H1 (cell line): ENCODE data around the gene C12orf75. TPM values are rescaled to one million over a fixed set of nuclear protein-coding genes. Genes with fewer than 3 reads are reported as not detected.

Experiments used
- CTCF ChIA-PET: fragments of 300-600 bp; sonication (Branson Sonifier 250); formaldehyde crosslinking; loops from one replicate; lab custom pipeline; 2021; ENCODE audit not compliant: partially characterized antibody; lab: Charles Lee
- POLR2A ChIA-PET: fragments of 300-600 bp; sonication (Branson Sonifier 250); formaldehyde crosslinking; loops from one replicate; lab custom pipeline; 2021; ENCODE audit warnings: inconsistent platforms; ENCODE audit not compliant: partially characterized antibody; lab: Charles Lee
- DNase-seq, 2 experiments: peaks; one replicate each; pipeline versions ENCODE4 v3.0.0 to v3.0.0-alpha.2; 2010 to 2022; ENCODE audit warnings: low spot score in 2 of 2, low read depth in 1 of 2, mixed read lengths in 1 of 2
- FAIRE-seq: peaks from 2 replicates; lab custom pipeline; 2011; peaks lifted over from hg19 to GRCh38; lab: Jason Lieb, UNC
- H2AFZ ChIP-seq: 2 replicates; pipeline ENCODE4 v1.8.1; 2012; ENCODE audit warnings: low read length, inconsistent platforms
- H2AK5ac ChIP-seq: 2 replicates; pipeline ENCODE4 v1.6.1; 2013; ENCODE audit warnings: low read depth, low read length
- H2BK120ac ChIP-seq: replicated peaks from 2 replicates; pipeline ENCODE3; 2013; ENCODE audit warnings: low read depth, low read length, inconsistent platforms
- H2BK12ac ChIP-seq: 2 replicates; pipeline ENCODE4 v1.6.1; 2013; ENCODE audit warnings: low read depth, low read length
- H2BK15ac ChIP-seq: 2 replicates; pipeline ENCODE4 v1.6.1; 2013; ENCODE audit warnings: low read length
- H2BK20ac ChIP-seq: 2 replicates; pipeline ENCODE4 v1.6.1; 2013; ENCODE audit warnings: low read length
- H2BK5ac ChIP-seq: 2 replicates; pipeline ENCODE4 v1.6.1; 2013; ENCODE audit warnings: low read depth, low read length
- H3K14ac ChIP-seq: 2 replicates; pipeline ENCODE4 v1.6.1; 2013; ENCODE audit warnings: inconsistent platforms; ENCODE audit not compliant: insufficient read length
- H3K18ac ChIP-seq: 2 replicates; pipeline ENCODE4 v1.6.1; 2013; ENCODE audit warnings: low read length; ENCODE audit errors: extremely low read depth
- H3K23ac ChIP-seq: 2 replicates; pipeline ENCODE4 v1.6.1; 2013; ENCODE audit warnings: inconsistent platforms; ENCODE audit not compliant: insufficient read length
- H3K23me2 ChIP-seq: 2 replicates; pipeline ENCODE4 v1.6.1; 2013; ENCODE audit warnings: low read depth, low read length
- H3K27ac ChIP-seq: 2 replicates; pipeline ENCODE4 v1.6.1; 2011; ENCODE audit warnings: low read depth, low read length, inconsistent platforms
- H3K27me3 ChIP-seq, 4 experiments: replicated peaks in 1 of 4; 1 replicate in 1 of 4; 2 replicates in 3 of 4; pipeline versions ENCODE4 v1.6.1 to v1.8.1; 2011 to 2013; ENCODE audit warnings: low read length in 3 of 4, mild to moderate bottlenecking in 3 of 4, inconsistent platforms in 2 of 4, mixed read lengths in 2 of 4, moderate library complexity in 1 of 4; ENCODE audit not compliant: control insufficient read depth in 3 of 4, insufficient read depth in 3 of 4; ENCODE audit errors: extremely low read depth in 1 of 4
- H3K36me3 ChIP-seq, 4 experiments: 2 replicates each; pipeline versions ENCODE4 v1.6.1 to v1.8.1; 2011 to 2013; ENCODE audit warnings: mild to moderate bottlenecking in 4 of 4, low read length in 3 of 4, moderate library complexity in 2 of 4, control low read depth in 1 of 4, inconsistent platforms in 1 of 4; ENCODE audit not compliant: insufficient read depth in 4 of 4, control insufficient read depth in 2 of 4
- H3K4ac ChIP-seq: replicated peaks from 2 replicates; pipeline ENCODE3; 2013; ENCODE audit warnings: low read length, low read depth, mixed read lengths, inconsistent platforms; ENCODE audit not compliant: insufficient read length
- H3K4me1 ChIP-seq, 4 experiments: replicated peaks in 1 of 4; 1 replicate in 1 of 4; 2 replicates in 3 of 4; pipeline versions ENCODE4 v1.6.1 to v1.8.1; 2011 to 2013; ENCODE audit warnings: low read length in 3 of 4, inconsistent platforms in 2 of 4, mixed read lengths in 1 of 4; ENCODE audit not compliant: insufficient read depth in 4 of 4, control insufficient read depth in 3 of 4
- H3K4me2 ChIP-seq, 2 experiments: 2 replicates each; pipeline versions ENCODE4 v1.6.1 to v1.8.1; 2011 to 2013; ENCODE audit warnings: low read depth in 2 of 2, low read length in 2 of 2, control low read depth in 1 of 2, inconsistent platforms in 1 of 2, mild to moderate bottlenecking in 1 of 2; ENCODE audit not compliant: insufficient read depth in 1 of 2
- H3K4me3 ChIP-seq, 4 experiments: fragments of 200-600, 300-600 bp in 1 of 4; sonication (generic), shearing (Covaris generic), sonication (Bioruptor Twin) in 1 of 4; 2 replicates each; pipeline versions ENCODE4 v1.5.1 to v1.8.1; 2011 to 2016; ENCODE audit warnings: low read length in 4 of 4, low read depth in 3 of 4, control low read depth in 2 of 4, inconsistent platforms in 2 of 4, mild to moderate bottlenecking in 2 of 4, mixed read lengths in 1 of 4, moderate library complexity in 1 of 4; ENCODE audit not compliant: insufficient read depth in 2 of 4; ENCODE audit errors: extremely low read depth in 1 of 4
- H3K56ac ChIP-seq: replicated peaks from 2 replicates; pipeline ENCODE3; 2013; ENCODE audit warnings: low read depth, mild to moderate bottlenecking, mixed read lengths, low read length, inconsistent platforms; ENCODE audit not compliant: insufficient read length
- H3K79me1 ChIP-seq: 2 replicates; pipeline ENCODE4 v1.6.1; 2013; ENCODE audit warnings: low read depth, low read length, control low read depth
- H3K79me2 ChIP-seq, 2 experiments: 2 replicates each; pipeline versions ENCODE4 v1.6.1 to v1.8.1; 2012 to 2013; ENCODE audit warnings: low read length in 2 of 2, mild to moderate bottlenecking in 2 of 2, inconsistent platforms in 1 of 2; ENCODE audit not compliant: insufficient read depth in 2 of 2, control insufficient read depth in 1 of 2
- H3K9ac ChIP-seq, 4 experiments: replicated peaks in 1 of 4; 1 replicate in 1 of 4; 2 replicates in 3 of 4; pipeline versions ENCODE4 v1.6.1 to v1.8.1; 2011 to 2013; ENCODE audit warnings: low read depth in 3 of 4, low read length in 3 of 4, control low read depth in 2 of 4, mild to moderate bottlenecking in 2 of 4, moderate library complexity in 2 of 4, inconsistent platforms in 1 of 4; ENCODE audit errors: extremely low read depth in 1 of 4
- H3K9me3 ChIP-seq, 2 experiments: 2 replicates each; pipeline versions ENCODE4 v1.6.1 to v1.8.1; 2012 to 2013; ENCODE audit warnings: mild to moderate bottlenecking in 2 of 2, moderate library complexity in 2 of 2, control low read depth in 1 of 2, inconsistent platforms in 1 of 2, low read depth in 1 of 2, low read length in 1 of 2, mixed read lengths in 1 of 2; ENCODE audit not compliant: insufficient read depth in 2 of 2
- H4K20me1 ChIP-seq, 2 experiments: replicated peaks in 1 of 2; 2 replicates each; pipeline versions ENCODE3 to v1.8.1; 2011 to 2013; ENCODE audit warnings: inconsistent platforms in 2 of 2, low read length in 2 of 2, mild to moderate bottlenecking in 1 of 2; ENCODE audit not compliant: insufficient read depth in 2 of 2, control insufficient read depth in 1 of 2
- H4K5ac ChIP-seq: 2 replicates; pipeline ENCODE4 v1.6.1; 2013; ENCODE audit warnings: low read length, low read depth, mixed read lengths, inconsistent platforms; ENCODE audit not compliant: insufficient read length
- H4K8ac ChIP-seq: 2 replicates; pipeline ENCODE4 v1.8.0; 2013; ENCODE audit warnings: mild to moderate bottlenecking, moderate library complexity, low read length, inconsistent platforms; ENCODE audit not compliant: insufficient read depth; ENCODE audit errors: extremely low read depth
- H4K91ac ChIP-seq: replicated peaks from 2 replicates; pipeline ENCODE3; 2013; ENCODE audit warnings: low read length, mixed read lengths, inconsistent platforms; ENCODE audit not compliant: insufficient read length
- ASH2L ChIP-seq: fragments of 200-600, 300-600 bp; sonication (generic); IDR thresholded peaks from one replicate; pipeline ENCODE4 v1.7.1; 2017; ENCODE audit warnings: low read length
- WGBS, 2 experiments: shearing (Covaris generic) in 1 of 2; methylation state at CpG; one replicate each; pipeline versions ENCODE4 v1.1.6 to v1.1.7; 2013 to 2015; ENCODE audit warnings: low lambda C conversion rate in 2 of 2, mixed read lengths in 2 of 2, inconsistent platforms in 1 of 2, low coverage in 1 of 2, missing lambda C conversion rate in 1 of 2; ENCODE audit not compliant: insufficient replicate concordance in 2 of 2, insufficient coverage in 1 of 2, insufficient read length in 1 of 2; ENCODE audit errors: extremely low coverage in 1 of 2, missing lambda C conversion rate in 1 of 2; 5-methylcytosine and 5-hydroxymethylcytosine counted together
- polyA plus RNA-seq, 7 experiments: library from polyadenylated mRNA; depleted of rRNA in 3 of 7; stranded (reverse) in 5 of 7; unstranded in 2 of 7; fragments of >200 nt in 5 of 7; fragments of 200-250 nt in 2 of 7; gene quantifications; 1 replicate in 5 of 7; 2 replicates in 1 of 7; 4 replicates in 1 of 7; pipeline versions ENCODE4 v1.2.1 to v1.2.3, GENCODE V29; 2011 to 2013; ENCODE audit warnings: missing spikeins in 2 of 7, mixed read lengths in 2 of 7
- total RNA-seq: library from RNA; stranded (reverse); fragmentation: NEBNext Ultra II Directional; extraction: Animal tissue kit (Norgen Biotek cat#: 25700); gene quantifications from 2 replicates; pipeline ENCODE4 v1.2.1, GENCODE V29; 2021

The C12orf75 gene
- total and polyA plus RNA-seq, 2 of the 8 experiments (the other 6 are each of a cell fraction or from before 2014, with no cell fraction given), result 26.4 to 41.2 TPM

- no peak overlapping the region for H3K56ac ChIP-seq
- no peak overlapping the region for H3K23ac ChIP-seq
- H2AFZ ChIP-seq, result no peak overlapping the region
- peaks cover 0 to 2% (median 0%) of the 10 kb centered on the region in 4 experiments; a peak in 1 of 7 replicates for H3K4me1 ChIP-seq
- no peak overlapping the region for H3K18ac ChIP-seq
- no peak overlapping the region for H3K14ac ChIP-seq
- no peak overlapping the region for H2BK12ac ChIP-seq
- H4K8ac ChIP-seq, result no peak overlapping the region
- no peaks in the 10 kb centered on the region for H3K23me2 ChIP-seq
- H3K79me1 ChIP-seq, result no peaks in the 10 kb centered on the region
- no peak for FAIRE-seq
- no peaks in the 10 kb centered on the region for H3K27me3 ChIP-seq
- no peak overlapping the region for H2BK5ac ChIP-seq
- no peak overlapping the region for H3K27ac ChIP-seq
- no peaks in the 10 kb centered on the region for H3K79me2 ChIP-seq
- H3K4me2 ChIP-seq, result no peak overlapping the region
- H2BK120ac ChIP-seq, result no peak overlapping the region
- H2AK5ac ChIP-seq, result no peak overlapping the region
- H4K20me1 ChIP-seq, result no peaks in the 10 kb centered on the region
- ChIA-PET POLR2A (no interaction called here), CTCF (interaction anchor here (3.9 kb wide), 1 partner anchor 62 kb away, joined by 15 read pairs; no protein-coding TSS in a partner anchor)
- H3K9me3 ChIP-seq, result no peaks in the 10 kb centered on the region
- no peaks in the 10 kb centered on the region for H3K36me3 ChIP-seq
- H3K4me3 ChIP-seq, result no peak overlapping the region
- DNase-seq, result no peak
- no peak overlapping the region for H4K5ac ChIP-seq
- H4K91ac ChIP-seq, result no peak overlapping the region
- H3K4ac ChIP-seq, result no peak overlapping the region
- H2BK15ac ChIP-seq, result no peak overlapping the region
- H2BK20ac ChIP-seq, result no peak overlapping the region
- WGBS, 2 experiments, result 89% methylated on average over 4 of the region's 4 CpGs; no CpG with 5 or more reads in 1 of the 2 experiments
- no peak overlapping the region for H3K9ac ChIP-seq
- no peak for TF ChIP-seq ASH2L
Measured at GRCh38 chr12:105322070-105322469, 8.4 kb upstream of the C12orf75 start.
